K562 (cell line): Measurements from ENCODE around the gene FAM98C. TPM values are rescaled to one million over a fixed set of nuclear protein-coding genes. Genes with fewer than 3 reads are reported as not detected.

Experiments used
- FOXM1 ChIP-seq, 2 experiments: fragments of 450-650 bp in 1 of 2; sonication (generic) in 1 of 2; formaldehyde crosslinking in 1 of 2; IDR thresholded peaks; 2 replicates each; pipeline versions ENCODE4 v1.6.1 to v1.9.0; 2017 to 2022; ENCODE audit warnings: low read depth in 2 of 2, mild to moderate bottlenecking in 2 of 2, missing genetic modification reagents in 1 of 2, moderate library complexity in 1 of 2
- HINFP ChIP-seq: fragments of 450-650 bp; conservative IDR thresholded peaks from 2 replicates; pipeline ENCODE4 v1.6.1; 2016; ENCODE audit warnings: missing genetic modification characterization, low read depth, mild to moderate bottlenecking, control low read depth, missing compliant biosample characterization
- IRF2 ChIP-seq: sonication (generic); formaldehyde crosslinking; IDR thresholded peaks from 2 replicates; pipeline ENCODE4 v1.8.1; 2022; ENCODE audit warnings: mild to moderate bottlenecking, missing genetic modification reagents
- MBD1 ChIP-seq: fragments of 250-450 bp; sonication (Bioruptor Pico); IDR thresholded peaks from 2 replicates; pipeline ENCODE4 v1.8.0; 2022; ENCODE audit warnings: inconsistent platforms
- MLLT1 ChIP-seq, 2 experiments: fragments of 450-650 bp; IDR thresholded peaks; 2 replicates each; pipeline ENCODE4 v1.6.1; 2016
- PTBP1 ChIP-seq: fragments of 200-400 bp; formaldehyde crosslinking; IDR thresholded peaks from 2 replicates; pipeline ENCODE4 v1.6.1; 2017; ENCODE audit warnings: low read depth, low read length
- TFAP4 ChIP-seq: sonication (generic); formaldehyde crosslinking; IDR thresholded peaks from 2 replicates; pipeline ENCODE4 v1.8.0; 2022; ENCODE audit warnings: missing genetic modification reagents, mild to moderate bottlenecking, moderate library complexity, borderline replicate concordance
- ZNF23 ChIP-seq: fragments of 250-450 bp; sonication (Bioruptor Pico); IDR thresholded peaks from 2 replicates; pipeline ENCODE4 v1.4.0; 2020; ENCODE audit warnings: mild to moderate bottlenecking
- ZNF280A ChIP-seq: fragments of 450-650 bp; IDR thresholded peaks from 2 replicates; pipeline ENCODE4 v1.6.1; 2018; ENCODE audit warnings: mild to moderate bottlenecking, low read depth; ENCODE audit not compliant: partially characterized antibody
- polyA plus RNA-seq, 8 experiments: library from polyadenylated mRNA; depleted of rRNA in 4 of 8; stranded (reverse) in 5 of 8; unstranded in 3 of 8; fragments of >200 nt; fragmentation: Nextera tagmentation in 2 of 8; fragmentation: Illumina TruSeq in 1 of 8; extraction: Ambion mirVana in 2 of 8; extraction: Trizol in 1 of 8; gene quantifications; 2 replicates each; pipeline versions ENCODE4 v1.2.1 to v1.2.3, GENCODE V29; 2011 to 2014; ENCODE audit warnings: inconsistent platforms in 1 of 8, missing spikeins in 1 of 8
- total RNA-seq, 7 experiments: library from RNA; depleted of rRNA in 6 of 7; stranded (reverse); fragments of >200 nt in 6 of 7; fragmentation: Illumina TruSeq in 2 of 7; extraction: Trizol in 2 of 7; gene quantifications; 2 replicates each; pipeline versions ENCODE4 v1.2.1 to v1.2.3, GENCODE V29; 2011 to 2021; ENCODE audit warnings: low replicate concordance in 1 of 7

The FAM98C gene
- total and polyA plus RNA-seq, 9 of the 15 experiments (the other 6 are each of a cell fraction or from before 2014, with no cell fraction given): 1.7 to 43.8 (median 13.7) TPM

GRCh38 chr19:38433268-38433733 lies 30.4 kb downstream of the FAM98C start, which contains the start of gene RYR1 (continued):
- TF ChIP-seq MLLT1 (IDR thresholded peaks at IDR 0.05) (no peak), ZNF280A (no peak), IRF2 (no peak), MBD1 (CRISPR knock-in tag) (no peak), FOXM1 (IDR thresholded peaks at IDR 0.05; ENCODE audit: low read depth) (0 out of 2 replicates have a peak, but pooled peaks have one; percentile 28), FOXM1 (CRISPR knock-in tag; IDR thresholded peaks at IDR 0.05; ENCODE audit: low read depth) (no peak), PTBP1 (peak; percentile 83; the same call in 1 of the 2 replicates), HINFP (tag) (no peak), TFAP4 (CRISPR knock-in tag) (0 out of 2 replicates have a peak, but pooled peaks have one; percentile 21), ZNF23 (no peak)
